Gastrocnemius medialis (tissue), 4 donors: ENCODE results near the gene GNAO1.

Source experiments
- POLR2A ChIP-seq, 2 donors: fragments of 450-650 bp; IDR thresholded peaks; one replicate each; pipeline ENCODE4 v1.6.1; 2017; ENCODE audit warnings: antibody characterized with exemption in 2 of 2, mild to moderate bottlenecking in 2 of 2, moderate library complexity in 2 of 2
- TF ChIP-seq, protein P1 (sequence below), 5 experiments: fragments of 450-650 bp in 3 of 5; fragments of 200-600 bp in 2 of 5; sonication (generic) in 2 of 5; IDR thresholded peaks in 4 of 5; conservative IDR thresholded peaks in 1 of 5; 1 replicate in 4 of 5; 2 replicates in 1 of 5; pipeline ENCODE4 v1.5.1; 2016 to 2019; ENCODE audit warnings: antibody characterized with exemption in 5 of 5, mild to moderate bottlenecking in 3 of 5, moderate library complexity in 3 of 5

DNA sequence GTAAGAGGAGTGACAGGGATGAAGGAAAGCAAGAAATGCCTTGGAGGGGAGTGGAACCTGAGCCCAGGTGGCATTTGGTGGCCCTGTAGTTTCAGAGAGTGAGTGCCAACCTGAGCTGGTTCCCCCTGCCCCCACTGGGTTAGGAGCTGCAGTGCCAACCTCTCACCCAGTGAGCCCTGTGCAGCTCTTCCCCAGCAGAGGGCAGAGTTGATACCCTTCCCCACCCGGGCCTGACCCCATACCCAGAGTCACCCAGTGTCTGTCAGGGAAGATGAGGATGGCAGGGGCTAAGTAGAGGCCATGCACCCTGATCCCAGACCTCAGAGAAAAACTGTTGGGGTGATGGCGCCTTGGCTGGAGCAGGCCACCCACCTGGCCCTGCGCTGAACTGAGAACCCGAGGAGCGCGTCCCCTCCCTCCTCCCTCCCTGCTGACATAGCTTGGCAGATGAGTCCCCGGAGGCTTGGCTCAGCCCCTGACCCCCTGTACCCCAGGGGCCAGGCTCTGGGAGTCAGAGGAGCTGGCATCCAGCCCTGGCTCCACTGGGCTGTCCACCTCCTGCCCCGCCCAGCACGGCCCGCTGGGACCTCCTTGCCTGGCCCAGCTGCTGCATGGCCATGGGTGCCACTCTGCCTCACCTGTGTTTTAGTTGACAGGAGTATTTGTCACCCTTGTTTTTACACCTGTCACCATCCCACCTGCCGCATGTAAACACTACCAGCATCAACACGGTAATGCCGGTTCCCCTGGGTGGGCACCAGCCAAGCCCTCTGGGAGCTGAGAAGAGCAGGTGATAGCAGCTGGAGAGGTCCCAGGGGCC is 120.1 kb downstream of the GNAO1 start:
- TF ChIP-seq, protein P1, sequence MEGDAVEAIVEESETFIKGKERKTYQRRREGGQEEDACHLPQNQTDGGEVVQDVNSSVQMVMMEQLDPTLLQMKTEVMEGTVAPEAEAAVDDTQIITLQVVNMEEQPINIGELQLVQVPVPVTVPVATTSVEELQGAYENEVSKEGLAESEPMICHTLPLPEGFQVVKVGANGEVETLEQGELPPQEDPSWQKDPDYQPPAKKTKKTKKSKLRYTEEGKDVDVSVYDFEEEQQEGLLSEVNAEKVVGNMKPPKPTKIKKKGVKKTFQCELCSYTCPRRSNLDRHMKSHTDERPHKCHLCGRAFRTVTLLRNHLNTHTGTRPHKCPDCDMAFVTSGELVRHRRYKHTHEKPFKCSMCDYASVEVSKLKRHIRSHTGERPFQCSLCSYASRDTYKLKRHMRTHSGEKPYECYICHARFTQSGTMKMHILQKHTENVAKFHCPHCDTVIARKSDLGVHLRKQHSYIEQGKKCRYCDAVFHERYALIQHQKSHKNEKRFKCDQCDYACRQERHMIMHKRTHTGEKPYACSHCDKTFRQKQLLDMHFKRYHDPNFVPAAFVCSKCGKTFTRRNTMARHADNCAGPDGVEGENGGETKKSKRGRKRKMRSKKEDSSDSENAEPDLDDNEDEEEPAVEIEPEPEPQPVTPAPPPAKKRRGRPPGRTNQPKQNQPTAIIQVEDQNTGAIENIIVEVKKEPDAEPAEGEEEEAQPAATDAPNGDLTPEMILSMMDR (IDR thresholded peaks at IDR 0.05 in 4 of 5, conservative IDR thresholded peaks at IDR 0.05 in 1 of 5): no peak
- TF ChIP-seq POLR2A (IDR thresholded peaks at IDR 0.05): no peak
